DLD1 (cell line): Measurements from ENCODE around the gene SH3TC1.

Experiments used
- in situ Hi-C: cut with HindIII; loops from 2 replicates; pipeline ENCODE4 v1.10.0; 2017; ENCODE audit warnings: low sequenced_read_pairs

Gene SH3TC1

GRCh38 chr4:8163436-8164193, 35.5 kb upstream of the SH3TC1 start:
- in situ Hi-C loops, result no loop called here

DNA sequence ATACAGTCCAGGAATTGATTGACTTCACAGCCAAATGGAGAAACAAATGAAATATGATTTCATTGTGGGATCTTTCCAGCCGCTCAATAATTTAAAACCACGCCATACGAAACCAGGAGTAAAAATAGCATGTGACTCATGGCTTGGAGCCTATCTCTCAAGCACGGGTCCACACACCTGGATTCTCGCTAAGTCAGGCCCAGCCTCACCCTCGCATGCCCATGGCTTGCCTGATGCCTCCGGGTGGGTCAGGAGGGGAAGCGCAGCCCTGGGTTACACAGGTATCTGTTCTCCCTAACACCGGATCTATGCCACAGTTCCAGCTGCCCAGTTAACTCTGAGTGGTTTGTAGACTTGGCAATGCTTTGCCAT, 34.9 kb upstream of the SH3TC1 start:
- in situ Hi-C loops, result no loop called here

- in situ Hi-C loops, result no loop called here
These were observed 34.4 kb upstream of the SH3TC1 start for GRCh38 chr4:8164687-8165086.

- in situ Hi-C loops, result no loop called here
These were observed 33.7 kb upstream of the SH3TC1 start for GRCh38 chr4:8165374-8165896.

GRCh38 chr4:8167291-8167690, 31.8 kb upstream of the SH3TC1 start:
- in situ Hi-C loops, result no loop called here

DNA sequence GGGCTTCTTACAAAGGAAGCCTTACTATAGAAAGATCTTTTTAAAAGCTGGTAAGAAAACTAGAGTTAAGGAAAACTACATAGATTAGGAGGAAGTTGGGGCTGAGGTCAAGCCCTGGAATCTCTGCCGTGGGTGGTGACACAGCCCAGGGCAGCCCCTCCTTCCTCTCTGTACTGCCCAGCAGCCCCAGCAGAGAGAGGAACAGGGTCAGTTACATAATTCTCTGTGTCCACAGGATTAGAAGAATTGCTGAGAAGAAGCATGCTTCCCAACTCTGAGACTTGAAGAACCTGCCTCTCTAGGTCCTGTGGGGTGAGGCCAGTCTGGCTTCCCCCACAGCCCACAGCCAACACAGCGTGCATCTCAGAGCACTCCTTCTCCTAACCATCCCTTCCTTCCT, 31.3 kb upstream of the SH3TC1 start:
- in situ Hi-C loops, result no loop called here

DNA sequence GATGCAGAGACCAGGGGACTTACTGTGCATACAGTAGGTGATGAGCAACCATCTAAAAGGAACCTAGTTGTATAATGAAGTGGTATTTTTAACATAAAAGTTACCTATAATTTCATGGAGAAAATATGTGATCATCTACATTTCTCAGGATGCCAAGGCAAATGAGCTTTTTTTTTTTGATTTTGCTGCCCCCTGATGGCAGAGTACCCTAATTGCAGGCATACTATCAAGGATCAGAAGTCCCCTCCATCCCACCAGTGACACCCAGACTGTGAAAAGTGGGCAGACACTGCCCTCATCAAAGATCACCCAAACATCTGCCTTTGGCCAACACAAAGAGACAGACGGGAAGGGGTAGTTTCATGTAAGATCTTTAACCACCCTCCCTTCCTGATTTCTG, 30.9 kb upstream of the SH3TC1 start:
- in situ Hi-C loops, result no loop called here

- in situ Hi-C loops, result no loop called here
These were observed 30.1 kb upstream of the SH3TC1 start for GRCh38 chr4:8168832-8169598.

GRCh38 chr4:8169763-8170162, 29.3 kb upstream of the SH3TC1 start:
- in situ Hi-C loops, result no loop called here

- in situ Hi-C loops, result no loop called here
These were observed 28.7 kb upstream of the SH3TC1 start for GRCh38 chr4:8170341-8170740.

DNA sequence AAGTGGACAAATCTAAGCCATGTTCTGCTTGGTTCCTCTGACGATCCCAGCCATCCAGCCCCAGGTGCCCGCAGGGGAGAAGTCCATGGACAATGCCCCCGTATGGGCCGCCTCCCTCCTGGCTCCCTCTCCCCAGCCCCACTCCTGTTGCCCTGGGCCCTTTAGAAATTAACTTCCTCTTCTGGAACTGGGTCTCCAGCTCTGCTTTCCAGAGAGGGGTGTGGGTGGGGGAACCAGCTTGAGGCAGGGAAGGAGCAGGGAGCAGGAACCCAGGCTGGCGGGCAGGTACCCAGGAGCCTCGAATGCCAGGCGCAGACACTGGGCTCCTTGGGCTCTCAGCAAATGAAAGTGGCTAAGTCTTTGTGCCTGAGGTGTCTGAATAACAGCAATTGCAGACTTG, 27.8 kb upstream of the SH3TC1 start:
- in situ Hi-C loops, result no loop called here

- in situ Hi-C loops, result no loop called here
These were observed 26.8 kb upstream of the SH3TC1 start for GRCh38 chr4:8171984-8172924.

- in situ Hi-C loops, result no loop called here
These were observed 25.4 kb upstream of the SH3TC1 start for GRCh38 chr4:8173492-8174242.

DNA sequence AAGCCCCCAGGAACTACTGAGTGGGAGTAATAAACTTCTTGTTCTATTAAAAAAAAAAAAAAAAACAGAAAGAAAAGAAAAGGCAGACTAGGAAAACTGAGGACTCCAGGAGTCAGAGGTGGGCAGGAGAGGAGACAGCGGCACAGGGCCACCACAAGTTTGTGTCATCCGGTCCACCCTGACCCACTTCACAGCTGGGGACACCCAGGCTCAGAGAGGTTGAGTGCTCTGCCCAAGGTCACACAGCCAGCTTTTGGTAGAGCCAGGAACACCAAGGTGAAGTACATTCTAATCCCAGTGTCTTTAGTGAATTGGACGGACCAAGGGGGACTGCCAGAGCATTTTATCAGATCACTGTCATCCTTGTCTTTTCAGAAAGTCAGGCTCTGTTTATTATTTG, 24.1 kb upstream of the SH3TC1 start:
- in situ Hi-C loops, result no loop called here

GRCh38 chr4:8175686-8176085, 23.4 kb upstream of the SH3TC1 start:
- in situ Hi-C loops, result no loop called here

GRCh38 chr4:8176547-8177399, 22.3 kb upstream of the SH3TC1 start:
- in situ Hi-C loops, result no loop called here

- in situ Hi-C loops, result no loop called here
These were observed 21.5 kb upstream of the SH3TC1 start for GRCh38 chr4:8177552-8177951.

DNA sequence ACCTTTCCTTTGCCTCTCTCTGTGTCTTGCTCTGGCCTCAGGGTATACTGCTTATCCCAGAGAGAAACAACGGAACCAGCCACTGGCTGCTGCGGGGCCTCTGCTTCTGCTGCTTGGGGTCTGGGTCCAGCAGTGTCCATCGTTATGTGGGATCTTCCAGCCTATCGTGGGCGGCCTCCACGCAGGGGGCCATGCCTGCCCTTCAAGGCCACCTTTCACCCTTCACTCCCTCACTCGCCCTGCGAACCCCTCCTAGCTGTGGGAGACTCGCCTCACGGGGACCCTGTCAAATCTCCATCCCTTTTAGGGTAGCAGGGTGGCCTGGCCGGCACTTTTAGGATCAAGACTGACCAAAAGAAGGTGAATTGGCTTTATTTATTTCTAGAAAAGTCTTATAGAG, 21.1 kb upstream of the SH3TC1 start:
- in situ Hi-C loops, result no loop called here

- in situ Hi-C loops, result no loop called here
These were observed 20.0 kb upstream of the SH3TC1 start for GRCh38 chr4:8179074-8179473.

DNA sequence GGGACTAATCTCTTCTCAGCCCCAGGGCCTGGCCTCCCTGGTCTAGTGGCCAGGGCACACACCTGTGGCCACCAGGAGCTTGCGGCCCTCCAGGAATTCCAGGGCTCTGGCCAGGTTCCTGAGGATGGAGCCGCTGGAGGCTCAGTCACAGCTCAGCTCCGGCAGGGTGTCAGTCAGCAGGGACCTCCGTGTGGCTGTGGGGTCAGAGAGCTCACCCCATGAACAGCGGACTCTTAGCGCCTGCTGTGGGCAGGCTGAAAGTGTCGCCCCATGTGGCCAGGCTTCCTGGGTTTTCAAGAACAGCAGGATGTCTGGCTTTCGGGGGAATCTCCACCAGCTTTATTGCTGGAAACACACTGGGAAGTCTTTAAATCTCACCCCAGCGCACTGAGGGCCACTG, 19.3 kb upstream of the SH3TC1 start:
- in situ Hi-C loops, result no loop called here
